Raji (cell line): Measurements from ENCODE around the gene DAPK1.

Experiments used
- POLR2A ChIP-seq: IDR thresholded peaks from 2 replicates; pipeline ENCODE4 v1.6.1; 2011; ENCODE audit warnings: low read depth, low read length, control low read depth; ENCODE audit not compliant: insufficient read depth

The DAPK1 gene

DNA sequence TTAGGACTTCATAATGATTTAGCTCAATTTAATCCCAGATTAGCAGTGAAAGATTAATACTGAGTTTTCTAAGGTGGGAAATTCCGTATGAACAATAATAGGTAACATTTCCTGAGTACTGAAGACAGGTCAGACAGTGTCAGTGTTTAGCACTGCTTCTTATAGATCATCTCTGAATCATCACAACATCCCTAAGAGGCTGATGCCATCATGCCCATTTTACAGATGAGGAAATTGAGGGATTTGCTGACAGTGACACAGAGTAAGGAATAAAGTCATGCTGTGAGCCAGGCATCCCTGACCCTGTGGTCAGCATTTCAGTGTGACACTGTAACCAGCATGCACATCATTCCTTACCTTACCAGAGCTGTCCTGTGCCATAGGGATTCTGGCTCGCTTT is 44.5 kb downstream of the DAPK1 start:
- TF ChIP-seq POLR2A: no peak

DNA sequence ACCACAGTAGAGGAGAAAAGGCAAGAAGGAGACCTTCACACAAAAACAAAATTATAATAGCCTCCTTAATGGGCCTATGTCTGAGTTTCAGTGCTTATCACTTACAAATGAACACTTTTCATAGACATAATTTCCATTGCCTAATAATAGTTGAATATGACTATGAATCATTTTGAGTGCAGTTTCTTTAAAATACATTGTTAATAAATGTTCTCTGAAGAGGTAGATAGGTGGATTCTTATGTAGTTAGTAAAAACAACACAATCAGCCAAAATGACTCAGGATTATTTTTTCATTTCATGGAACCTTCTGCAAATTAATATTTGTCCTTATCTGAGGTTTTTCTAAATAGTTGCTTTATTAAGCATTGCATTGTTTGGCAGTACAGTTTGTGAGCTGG is 45.6 kb downstream of the DAPK1 start:
- no peak for TF ChIP-seq POLR2A

DNA sequence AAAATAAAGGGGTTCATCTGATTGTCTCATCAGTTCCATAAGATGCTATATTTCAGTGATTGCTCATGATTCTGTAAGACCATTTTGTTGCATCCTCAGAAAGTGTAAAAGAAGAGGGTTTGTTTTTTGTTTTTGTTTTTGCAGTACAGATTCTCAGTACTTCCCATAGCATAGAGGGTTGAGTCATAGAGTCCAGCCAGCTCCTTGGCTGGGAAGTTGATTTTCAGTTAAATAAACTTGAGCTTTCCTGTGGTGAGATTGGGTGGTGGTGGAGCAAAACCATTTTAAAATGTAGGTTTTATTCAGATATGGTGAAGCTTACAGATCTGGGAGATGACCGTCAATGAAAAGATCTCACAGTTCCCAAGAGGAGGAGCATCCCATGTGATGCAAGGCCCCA is 48.2 kb downstream of the DAPK1 start:
- no peak for TF ChIP-seq POLR2A

DNA sequence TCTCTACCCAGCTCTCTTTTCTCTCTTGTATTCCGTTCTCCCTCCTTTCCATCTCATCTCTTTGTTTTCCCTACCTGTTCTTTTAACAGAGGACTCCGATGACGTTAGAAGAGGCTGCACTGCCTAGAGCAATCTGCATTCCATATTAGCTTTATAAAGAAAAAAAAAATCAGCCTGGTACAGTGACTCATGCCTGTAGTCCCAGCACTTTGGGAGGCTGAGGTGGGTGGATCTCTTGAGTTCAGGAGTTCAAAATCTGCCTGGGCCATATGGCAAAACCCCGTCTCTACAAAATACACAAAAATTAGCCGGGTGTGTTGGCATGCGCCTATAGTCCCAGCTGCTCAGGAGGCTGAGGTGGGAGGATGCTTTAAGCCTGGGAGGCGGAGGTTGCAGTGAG is 49.0 kb downstream of the DAPK1 start:
- TF ChIP-seq POLR2A: no peak

DNA sequence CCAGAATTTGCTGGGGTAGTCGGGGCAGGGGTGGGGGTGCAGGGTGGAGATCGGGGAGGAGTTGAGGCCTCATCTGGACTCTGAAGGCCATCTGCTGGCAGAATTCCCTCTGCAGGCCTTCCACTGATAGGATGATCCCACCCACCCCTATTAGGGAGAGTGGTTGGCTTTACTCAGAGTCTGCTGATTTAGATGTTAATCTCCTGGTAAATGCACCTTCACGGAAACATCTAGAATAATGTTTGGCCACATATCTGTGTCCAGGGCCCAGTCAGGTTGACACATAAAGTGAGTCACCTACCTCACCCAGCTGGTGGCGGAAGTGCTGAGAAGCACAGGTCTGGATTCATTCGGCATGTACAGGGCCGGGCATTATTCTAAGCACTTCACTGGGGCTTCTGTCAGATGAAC is 50.0 kb downstream of the DAPK1 start:
- no peak for TF ChIP-seq POLR2A

DNA sequence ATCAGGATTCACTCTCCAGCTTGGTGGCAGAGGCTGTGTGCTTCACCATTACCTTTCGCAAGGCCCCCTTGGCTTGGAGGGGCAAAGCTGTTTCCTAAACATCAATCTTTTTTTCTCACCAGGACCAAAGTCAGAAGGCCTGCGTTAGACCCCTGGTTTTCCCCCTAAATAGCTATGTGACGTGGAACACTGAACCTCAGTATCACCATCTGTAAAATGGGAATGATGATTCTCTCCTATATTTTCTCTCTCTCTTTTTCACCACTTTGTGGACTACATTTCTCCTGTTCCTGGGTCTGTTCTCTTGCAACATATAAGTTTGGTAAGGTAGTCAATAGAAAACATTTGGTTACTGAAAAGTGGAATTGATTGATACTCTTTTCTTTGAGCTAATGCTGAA is 50.5 kb downstream of the DAPK1 start:
- TF ChIP-seq POLR2A: no peak

DNA sequence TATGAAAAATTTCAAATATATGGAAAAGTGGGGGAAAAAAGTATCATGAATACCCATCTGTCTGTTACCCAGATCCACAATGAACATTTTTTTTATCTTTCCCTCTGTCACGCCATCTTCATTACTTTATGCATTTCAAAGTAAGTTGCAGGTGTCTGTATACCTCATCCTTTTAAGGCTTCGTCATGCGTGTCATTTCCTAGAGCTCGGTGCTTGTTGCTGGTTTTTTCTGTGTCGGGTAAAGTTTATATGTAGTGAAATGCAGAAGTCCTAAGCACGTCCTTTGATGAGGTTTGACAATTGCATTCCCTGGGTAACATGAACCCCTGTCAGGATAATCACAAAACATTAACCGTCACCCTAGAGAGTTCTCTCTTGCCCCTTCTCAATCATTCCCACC is 52.1 kb downstream of the DAPK1 start:
- TF ChIP-seq POLR2A: no peak

DNA sequence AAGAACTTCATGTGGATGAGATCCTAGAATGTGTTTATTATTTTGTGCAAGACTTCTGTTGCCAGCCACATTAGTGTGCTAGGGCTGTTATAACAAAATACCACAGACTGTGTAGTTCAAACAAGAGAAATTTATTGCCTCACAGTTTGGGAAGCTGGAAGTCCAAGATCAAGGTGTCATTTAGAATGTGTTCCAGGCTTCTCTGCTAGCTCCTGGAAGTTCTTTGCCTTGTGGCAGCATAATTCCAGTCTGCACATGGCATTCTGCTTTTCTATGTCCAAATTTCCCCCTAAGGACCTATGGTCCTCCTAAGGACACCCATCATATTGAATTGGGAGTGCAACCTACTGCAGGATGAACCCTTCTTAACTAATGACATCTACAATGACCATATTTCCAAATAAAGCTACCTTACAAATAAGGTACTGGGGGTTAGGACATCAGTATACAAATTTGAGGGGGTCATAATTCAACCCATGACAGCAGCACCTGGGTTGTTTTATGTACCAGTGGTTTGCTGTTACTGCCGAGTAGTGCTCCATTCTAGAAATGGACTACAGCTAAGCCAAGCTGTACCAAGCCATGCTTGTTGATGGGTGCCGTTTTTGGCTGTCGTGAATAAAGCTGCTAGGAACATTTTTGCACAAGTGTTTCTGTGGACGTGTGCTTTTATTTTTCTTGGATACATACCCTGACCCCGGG is 52.7 kb downstream of the DAPK1 start:
- no peak for TF ChIP-seq POLR2A

DNA sequence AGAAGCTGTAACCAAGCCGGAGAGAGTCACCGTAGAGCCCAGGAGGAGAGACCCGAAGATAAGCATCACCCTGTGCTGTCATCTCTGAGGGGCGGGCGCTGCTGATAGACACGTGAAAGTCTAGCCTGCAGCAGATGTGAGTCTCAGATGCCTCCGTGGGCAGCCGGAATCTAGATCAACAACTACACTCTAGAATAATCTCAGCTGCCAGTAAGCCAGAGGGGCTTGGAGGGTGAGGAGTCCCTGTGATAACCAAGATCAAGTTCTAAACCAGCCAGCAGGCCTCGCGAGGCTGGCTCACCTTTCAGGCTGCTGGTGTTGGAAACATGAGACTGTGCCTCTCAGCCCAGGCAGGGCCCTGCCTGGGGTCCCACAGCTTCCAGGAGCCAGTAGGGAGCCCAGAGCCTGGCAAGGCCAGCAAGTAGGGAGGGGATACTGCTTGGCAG is 54.1 kb downstream of the DAPK1 start:
- no peak for TF ChIP-seq POLR2A

DNA sequence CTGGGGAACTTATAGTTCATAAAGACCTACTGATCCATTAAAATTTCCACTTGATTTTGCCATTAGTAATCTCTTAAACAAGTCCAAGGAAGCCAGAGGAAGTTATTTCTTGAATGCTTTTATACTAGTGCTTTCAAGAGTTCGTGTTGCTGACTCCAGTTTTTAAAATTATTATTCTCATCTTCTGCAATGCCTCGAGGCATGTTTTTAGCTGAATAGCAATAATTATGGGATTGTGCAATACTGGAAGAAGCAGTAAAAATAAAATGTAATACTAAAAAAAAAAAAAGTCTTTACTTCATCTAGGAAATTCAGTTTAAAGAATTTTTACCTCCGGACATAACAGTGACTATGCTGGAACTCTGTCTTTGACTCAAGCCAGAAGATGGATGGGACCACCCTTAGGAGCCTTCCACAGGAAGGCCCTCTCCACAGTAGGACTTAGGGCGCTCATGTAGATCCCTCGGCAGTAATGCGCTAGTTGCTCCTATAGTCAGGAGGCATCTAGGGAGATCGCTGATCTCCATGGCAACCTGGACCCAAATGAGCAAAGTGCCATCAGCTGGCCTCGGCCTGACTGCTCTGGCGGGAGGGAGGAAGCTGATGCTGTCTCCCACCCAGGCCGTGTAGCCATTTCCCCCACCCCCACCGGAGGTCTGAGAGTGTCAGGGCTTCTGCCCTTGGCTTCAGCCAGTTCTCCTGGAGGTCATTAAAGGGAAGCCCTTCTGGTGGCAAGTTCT is 56.7 kb downstream of the DAPK1 start:
- no peak for TF ChIP-seq POLR2A

DNA sequence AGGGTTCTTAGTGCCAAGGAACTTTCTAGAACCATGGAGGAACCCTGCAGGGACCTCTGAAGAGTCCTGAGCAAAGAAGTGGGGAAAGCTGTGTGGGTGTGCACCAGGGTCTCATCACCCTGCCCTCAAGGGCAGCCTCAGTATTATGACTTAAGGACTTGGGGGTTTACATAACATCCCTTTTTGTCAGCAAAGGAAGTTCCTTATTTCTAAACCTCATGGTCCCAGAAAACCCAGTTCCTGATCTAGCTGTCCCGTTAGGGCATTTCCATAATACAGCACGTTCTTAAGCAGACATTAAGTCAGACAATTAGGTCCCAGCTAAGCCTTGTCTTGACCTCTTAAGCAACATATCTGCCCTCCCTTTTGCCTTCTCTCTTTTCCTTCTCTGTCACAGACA is 57.3 kb downstream of the DAPK1 start:
- no peak for TF ChIP-seq POLR2A

DNA sequence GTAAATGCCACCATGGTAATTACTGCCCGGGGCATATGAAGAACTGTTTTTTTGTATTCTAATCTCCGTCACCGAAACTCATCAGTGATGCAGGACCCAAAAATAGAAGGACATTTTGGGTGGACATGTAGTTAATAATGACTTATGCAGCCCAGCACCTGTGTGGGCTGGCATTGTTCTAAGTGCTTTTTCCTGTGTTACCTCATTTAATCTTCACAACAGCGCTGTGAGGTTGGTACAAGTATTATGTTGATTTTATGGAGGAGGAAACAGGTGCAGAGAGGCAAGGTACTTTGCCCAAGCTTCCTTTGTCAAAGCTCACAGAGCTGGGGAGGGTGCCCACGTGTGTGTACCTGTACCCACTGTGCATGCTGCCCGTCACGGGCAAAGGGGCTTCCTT is 58.4 kb downstream of the DAPK1 start:
- no peak for TF ChIP-seq POLR2A

DNA sequence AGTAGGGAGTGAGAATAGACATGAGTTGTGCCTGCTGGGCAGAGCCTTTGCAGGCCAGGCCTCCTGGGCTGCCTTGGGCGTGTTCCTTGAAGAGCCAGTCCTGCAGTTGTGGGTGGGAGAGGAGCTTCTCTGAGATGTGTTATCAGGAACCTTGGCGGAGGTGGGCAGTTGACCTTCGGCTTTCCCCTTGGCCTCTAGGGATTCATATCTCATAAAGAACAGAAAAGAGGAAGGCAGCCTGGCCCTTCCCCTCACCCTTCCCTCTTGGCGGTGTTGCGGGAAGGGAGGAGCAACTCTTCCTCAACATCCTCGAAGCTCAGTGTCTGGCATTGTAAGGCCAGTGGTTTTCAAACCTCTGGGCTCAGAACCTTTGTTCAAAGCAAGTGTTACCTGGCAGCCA is 59.2 kb downstream of the DAPK1 start:
- no peak for TF ChIP-seq POLR2A

DNA sequence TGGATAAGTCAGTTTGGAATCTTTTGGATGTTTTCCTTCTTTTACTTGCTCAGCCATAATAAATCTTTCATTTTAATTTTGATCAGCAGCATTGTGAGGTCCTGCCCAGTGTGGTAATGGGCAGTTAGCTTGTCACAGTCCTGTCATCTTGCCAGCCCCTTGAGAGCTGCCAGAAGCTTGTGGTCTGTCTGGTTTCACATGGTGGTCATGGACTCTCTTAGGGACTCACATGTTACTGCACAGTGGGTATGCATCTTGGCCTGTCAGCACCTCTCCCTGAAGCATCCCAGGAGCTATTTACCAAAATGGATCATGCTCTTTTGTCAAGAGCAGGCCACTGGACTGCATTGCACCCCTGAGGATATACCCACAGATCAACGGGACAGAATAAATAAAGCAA is 60.3 kb downstream of the DAPK1 start:
- no peak for TF ChIP-seq POLR2A

DNA sequence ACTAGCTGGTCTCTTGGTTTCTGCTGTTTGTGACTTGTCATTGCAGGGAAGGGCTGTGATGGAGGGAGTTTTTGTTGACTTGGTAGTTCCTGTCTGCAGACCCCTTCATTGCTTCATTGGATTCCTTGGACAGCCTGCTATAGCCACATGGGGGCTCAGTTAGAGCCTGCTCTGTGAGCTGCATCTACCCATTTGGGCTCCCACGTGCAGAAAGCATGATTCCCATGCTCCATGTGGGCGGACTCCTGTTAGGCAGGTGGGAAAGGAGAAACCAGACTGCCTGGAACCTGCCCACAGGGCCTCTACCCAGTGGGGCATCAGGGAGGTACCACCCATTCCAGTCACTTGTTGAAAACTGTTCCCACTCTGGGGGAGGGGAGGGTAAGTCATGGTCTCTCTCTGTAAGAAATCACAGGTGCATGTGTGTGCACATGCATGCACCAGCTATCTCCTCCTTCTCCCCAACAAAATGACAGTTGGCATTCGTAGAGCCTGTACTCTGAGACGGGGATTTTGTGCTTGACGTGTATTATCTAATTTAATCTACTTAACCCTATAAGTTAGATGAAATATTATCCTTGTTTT is 61.0 kb downstream of the DAPK1 start:
- no peak for TF ChIP-seq POLR2A

DNA sequence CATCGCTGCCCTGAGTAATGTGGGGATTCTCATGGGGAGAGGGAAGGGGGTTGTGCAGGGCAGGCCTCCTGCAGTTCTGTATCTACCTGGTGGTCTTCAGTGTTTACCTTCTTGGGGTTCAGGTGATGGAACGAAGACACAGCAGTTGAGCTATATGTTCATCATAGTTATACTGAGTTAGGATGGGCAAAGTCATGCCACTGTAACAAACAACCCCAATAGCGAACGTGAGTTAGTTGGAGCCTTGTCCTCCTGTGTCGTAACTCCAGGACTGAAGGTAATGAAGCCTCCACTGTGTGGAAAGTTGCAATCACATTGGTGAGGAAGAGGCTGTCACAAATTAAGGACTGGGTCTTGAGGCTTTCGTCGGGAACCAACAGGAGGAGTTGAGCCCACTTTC is 64.4 kb downstream of the DAPK1 start:
- no peak for TF ChIP-seq POLR2A
